Fibroblast of pulmonary artery (primary cell): ENCODE measurements around the gene GPR183.

Experiments used
- DNase-seq: peaks from one replicate; pipeline ENCODE4 v3.0.0-alpha.2; 2010; ENCODE audit warnings: low read depth
- H3K4me3 ChIP-seq: replicated peaks from 2 replicates; pipeline ENCODE4 v1.5.1; 2011; ENCODE audit warnings: low read depth, mild to moderate bottlenecking, control low read depth, low read length, moderate library complexity
- TF ChIP-seq, protein P1 (sequence below): IDR thresholded peaks from 2 replicates; pipeline ENCODE4 v1.5.1; 2011; ENCODE audit warnings: mild to moderate bottlenecking, control low read depth, low read length, inconsistent platforms; ENCODE audit errors: missing control alignments

Gene GPR183

DNA sequence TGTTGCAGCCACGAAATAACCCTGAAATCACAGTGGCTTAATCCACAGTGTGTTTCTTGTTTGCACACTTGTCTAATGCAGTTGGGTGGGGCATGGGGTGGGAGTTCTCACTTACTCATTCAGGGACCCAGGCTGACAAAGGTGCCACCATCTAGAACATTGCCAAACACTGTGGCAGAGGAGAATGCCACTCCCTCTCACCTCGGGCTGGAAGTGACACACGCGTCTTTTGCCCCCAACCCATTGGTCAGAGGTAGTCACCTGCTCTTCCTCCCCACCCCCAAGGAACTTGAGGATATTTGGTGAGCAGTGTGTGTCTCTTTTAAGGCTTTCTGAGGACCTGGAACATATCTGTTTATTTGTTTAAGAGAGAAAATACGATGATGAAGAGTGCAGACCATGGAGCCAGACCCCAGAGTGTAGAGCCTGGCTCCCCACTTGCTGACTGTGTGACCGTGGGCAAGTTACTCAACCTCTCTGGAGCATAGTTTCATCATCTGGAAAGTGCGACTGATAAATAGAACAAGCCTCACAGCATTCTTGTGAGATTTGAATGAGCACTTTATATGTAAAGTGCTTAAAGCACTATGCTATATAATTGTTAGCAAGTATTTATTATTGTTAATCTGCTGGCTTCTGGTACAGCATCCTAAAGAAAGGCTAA is 17.4 kb downstream of the GPR183 start:
- DNase-seq, result no peak
- TF ChIP-seq, protein P1, sequence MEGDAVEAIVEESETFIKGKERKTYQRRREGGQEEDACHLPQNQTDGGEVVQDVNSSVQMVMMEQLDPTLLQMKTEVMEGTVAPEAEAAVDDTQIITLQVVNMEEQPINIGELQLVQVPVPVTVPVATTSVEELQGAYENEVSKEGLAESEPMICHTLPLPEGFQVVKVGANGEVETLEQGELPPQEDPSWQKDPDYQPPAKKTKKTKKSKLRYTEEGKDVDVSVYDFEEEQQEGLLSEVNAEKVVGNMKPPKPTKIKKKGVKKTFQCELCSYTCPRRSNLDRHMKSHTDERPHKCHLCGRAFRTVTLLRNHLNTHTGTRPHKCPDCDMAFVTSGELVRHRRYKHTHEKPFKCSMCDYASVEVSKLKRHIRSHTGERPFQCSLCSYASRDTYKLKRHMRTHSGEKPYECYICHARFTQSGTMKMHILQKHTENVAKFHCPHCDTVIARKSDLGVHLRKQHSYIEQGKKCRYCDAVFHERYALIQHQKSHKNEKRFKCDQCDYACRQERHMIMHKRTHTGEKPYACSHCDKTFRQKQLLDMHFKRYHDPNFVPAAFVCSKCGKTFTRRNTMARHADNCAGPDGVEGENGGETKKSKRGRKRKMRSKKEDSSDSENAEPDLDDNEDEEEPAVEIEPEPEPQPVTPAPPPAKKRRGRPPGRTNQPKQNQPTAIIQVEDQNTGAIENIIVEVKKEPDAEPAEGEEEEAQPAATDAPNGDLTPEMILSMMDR, result no peak
- no peak overlapping the region for H3K4me3 ChIP-seq

DNA sequence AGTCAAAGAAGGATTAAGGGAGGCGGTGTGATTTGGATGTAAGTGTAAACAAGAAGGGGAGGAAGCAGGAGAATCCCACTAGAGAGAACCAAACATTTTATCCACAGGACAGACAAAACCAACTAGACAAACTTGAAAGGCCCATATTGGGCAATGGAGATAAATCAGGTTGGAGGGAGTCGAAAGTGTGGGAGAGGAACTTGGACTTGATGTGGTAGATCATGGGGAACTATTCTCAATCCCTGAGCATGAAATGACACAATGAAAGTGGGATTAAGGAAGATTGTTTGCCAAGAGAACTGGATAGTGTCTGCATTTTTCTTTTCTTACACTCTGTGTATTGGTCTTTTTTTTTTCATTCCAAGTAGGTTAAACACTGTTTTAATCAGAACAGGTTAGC is 17.9 kb downstream of the GPR183 start:
- no peak for DNase-seq
- TF ChIP-seq, protein P1, result no peak
- H3K4me3 ChIP-seq, result no peak overlapping the region

DNA sequence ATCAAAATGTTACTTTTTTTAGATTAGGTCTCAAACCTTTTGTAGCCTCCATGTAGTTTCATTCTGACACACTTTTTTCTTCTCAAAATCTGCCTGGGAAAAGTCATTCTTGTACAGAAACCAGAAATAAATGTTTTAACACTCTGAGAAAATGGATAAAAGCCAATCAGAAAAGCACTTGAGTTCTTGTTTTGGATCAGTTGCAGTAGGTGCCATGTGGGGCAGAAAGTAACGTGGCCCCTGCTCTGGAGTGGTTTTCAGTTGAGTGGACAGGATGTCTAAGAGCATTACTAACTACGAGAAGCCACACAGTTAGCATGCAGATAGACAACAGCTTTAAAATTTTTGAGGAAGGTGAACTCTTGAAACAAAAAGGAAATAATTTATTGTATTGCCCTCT is 19.1 kb downstream of the GPR183 start:
- H3K4me3 ChIP-seq, result no peak overlapping the region
- DNase-seq, result no peak
- TF ChIP-seq, protein P1, result no peak

DNA sequence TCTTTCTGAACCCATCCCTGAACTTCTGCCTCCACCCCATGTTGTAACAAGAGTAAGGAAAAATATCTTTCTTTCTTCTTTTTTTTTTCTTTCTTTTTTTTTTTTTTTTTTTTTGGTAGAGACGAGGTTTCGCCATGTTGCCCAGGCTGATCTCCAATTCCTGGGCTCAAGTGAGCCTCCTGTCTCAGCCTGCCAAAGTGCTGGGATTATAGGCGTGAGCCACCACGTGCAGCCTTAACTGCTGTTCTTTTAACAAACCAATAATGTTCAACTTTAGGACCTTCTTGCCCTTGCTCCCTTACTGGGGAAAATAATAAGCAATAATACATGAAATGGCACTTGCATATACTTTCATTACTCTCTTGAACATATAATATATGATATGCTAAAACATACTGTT is 19.6 kb downstream of the GPR183 start:
- no peak for DNase-seq
- H3K4me3 ChIP-seq, result no peak overlapping the region
- TF ChIP-seq, protein P1, result no peak

DNA sequence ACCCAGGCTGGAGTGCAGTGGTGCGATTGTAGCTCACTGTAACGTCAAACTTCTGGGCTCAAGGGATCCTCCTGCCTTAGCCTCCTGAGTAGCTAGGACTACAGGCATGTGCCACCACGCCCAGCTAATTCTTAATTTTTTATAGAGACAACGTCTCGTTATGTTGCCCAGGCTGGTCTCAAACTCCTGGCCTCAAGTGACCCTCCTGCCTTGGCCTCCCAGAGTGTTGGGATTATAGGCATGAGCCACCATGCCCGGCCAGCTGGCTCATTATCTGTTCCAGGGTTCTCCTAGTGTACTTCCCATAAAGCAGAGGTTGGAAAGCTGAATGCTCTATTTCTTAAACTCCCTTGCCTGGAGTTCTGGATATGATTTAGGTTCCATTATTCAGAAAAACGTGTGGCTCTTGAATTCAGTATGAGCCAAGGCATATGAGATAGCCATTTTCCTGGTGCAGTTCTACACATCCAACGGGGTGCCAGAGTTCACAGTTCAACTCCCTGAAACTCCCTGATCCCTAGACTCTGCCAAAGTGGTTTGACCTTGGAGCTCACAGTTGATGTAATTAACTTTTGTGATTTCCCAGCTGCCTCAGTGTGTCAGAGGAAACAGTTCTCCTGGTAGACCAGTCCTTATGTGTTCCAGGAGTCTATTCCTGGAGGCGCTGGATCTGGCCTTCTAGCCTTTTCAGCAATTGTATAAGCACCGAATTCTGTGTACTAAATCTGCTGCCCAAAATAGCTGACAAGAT is 21.6 kb downstream of the GPR183 start:
- TF ChIP-seq, protein P1, result no peak
- no peak for DNase-seq
- no peak overlapping the region for H3K4me3 ChIP-seq

DNA sequence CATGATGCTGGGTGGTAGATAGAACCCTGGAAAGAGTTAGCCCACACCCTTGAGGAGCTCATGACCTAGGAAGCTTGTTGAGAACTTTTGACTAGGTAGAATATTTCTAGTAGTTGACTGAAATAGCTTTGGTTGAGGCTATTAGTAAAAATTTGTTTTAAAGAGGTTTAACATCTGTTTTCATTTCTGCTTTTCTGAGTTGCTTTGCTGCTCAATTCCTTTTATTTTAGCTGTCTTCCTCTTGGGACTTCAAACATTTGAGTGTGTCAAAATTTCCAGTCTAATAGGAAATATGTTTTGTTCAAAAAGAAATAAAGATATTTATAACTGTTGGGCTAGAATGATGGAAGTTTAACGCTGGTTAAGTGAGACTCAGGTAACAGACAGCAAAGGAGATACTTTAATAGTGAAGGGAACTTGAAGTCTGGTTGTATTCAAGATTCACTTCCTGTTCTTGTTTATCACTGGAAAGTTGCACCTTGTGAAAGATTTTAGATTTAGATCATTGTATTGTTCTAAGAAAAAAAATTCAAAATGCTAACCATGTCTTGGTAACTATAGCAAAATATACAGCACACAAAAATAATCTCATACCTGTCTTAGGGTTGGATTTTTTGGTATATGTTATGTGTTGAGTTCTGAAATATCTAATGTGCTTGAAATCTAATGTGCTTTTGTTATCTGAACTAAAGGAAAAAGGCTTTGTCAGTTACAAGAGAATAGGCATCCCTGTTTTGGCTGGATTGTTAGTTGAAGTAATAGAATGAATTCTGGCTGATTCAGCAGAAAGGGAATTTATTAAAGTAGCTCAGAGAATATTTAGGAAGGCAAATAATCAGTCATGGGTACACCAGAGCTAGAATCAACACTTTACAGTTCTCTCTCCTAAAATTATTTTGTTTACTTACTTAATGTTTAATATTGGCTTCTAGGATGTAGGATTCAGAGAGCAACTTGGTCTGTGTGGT is 24.7 kb downstream of the GPR183 start:
- no peak for DNase-seq
- no peak overlapping the region for H3K4me3 ChIP-seq
- TF ChIP-seq, protein P1, result no peak
